ENCODE results near the gene ATAT1.

Gene ATAT1

GRCh38 chr6:30691208-30691847, 64.7 kb downstream of the ATAT1 start:
- POLR2A ChIA-PET: interaction anchor here (4.2 kb wide), 1 partner anchor 26 kb away, joined by 17 read pairs; the partner anchor contains the start of gene MDC1
- CTCF ChIA-PET: interaction anchor here (1.1 to 13.6 kb wide), 9 partner anchors 9 to 208 kb away, joined by 3 to 132 read pairs (median 7); partner anchors contain the start of genes DHX16 and MDC1
- no peak for TF ChIP-seq CTCF (IDR thresholded peaks at IDR 0.05; ENCODE audit: control extremely low read depth, extremely low read depth, low read depth, missing control alignments)
- DNase-seq (ENCODE audit: extremely low spot score): no peak

Data from GM10248 (cell line).